ENCODE measurements around the gene SLC8A1. TPM values are rescaled to one million over a fixed set of nuclear protein-coding genes. Genes with fewer than 3 reads are reported as not detected.

The SLC8A1 gene
- total and polyA plus RNA-seq, 2 donors from 2014 or later = 12.9 to 33.9 TPM

DNA sequence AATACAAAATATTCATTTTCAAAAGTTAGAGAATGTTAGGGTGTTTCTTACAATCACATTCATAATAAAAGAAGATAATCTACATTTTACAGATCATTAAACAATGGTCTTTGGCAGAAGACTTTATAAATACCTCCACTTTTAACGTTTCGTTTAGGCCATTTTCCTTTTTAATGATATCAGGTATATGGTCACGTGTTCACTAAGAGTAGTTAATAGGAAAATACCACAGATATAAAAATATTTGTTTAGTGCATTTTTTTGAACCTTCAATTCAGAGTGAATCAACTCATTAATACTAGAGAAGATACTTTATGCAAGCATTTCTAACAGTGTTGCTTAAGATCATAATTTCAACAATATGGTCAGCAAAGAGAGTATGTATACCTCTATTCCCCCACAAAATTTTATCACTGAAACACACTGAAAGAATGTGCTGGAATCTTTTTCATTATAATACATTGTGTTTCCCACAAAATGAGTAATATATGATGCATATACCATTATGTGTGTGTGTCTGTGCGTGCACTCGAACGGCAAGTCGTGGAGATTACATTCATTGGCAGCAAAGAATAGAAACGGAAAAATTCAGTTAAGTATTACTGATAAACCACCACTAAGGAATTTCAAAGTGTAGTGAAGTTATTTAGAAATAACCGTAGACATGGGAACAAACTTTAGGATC, 353.0 kb downstream of the SLC8A1 start:
- H3K4me3 ChIP-seq (ENCODE audit: low read length in 3 of 3) = no peak overlapping the region
- H3K27me3 ChIP-seq (ENCODE audit: control insufficient read depth, insufficient read depth, low read length) = no peaks in the 10 kb centered on the region
- FAIRE-seq = no peak
- no peak overlapping the region for H3K27ac ChIP-seq (ENCODE audit: low read depth in 2 of 2, low read length in 2 of 2)
- intact Hi-C loops (cut with DNase I) = no loop called here
- no peaks in the 10 kb centered on the region for H3K4me1 ChIP-seq (ENCODE audit: control insufficient read depth in 2 of 3, insufficient read depth in 2 of 3, low read depth in 1 of 3, low read length in 3 of 3)
- H3K9me3 ChIP-seq (ENCODE audit: control insufficient read depth in 2 of 3, insufficient read depth in 1 of 3, low read length in 3 of 3) = no peaks in the 10 kb centered on the region
- no peak overlapping the region for H3K9ac ChIP-seq (ENCODE audit: low read length in 3 of 3)
- no peak for DNase-seq
- TF ChIP-seq, protein P1, sequence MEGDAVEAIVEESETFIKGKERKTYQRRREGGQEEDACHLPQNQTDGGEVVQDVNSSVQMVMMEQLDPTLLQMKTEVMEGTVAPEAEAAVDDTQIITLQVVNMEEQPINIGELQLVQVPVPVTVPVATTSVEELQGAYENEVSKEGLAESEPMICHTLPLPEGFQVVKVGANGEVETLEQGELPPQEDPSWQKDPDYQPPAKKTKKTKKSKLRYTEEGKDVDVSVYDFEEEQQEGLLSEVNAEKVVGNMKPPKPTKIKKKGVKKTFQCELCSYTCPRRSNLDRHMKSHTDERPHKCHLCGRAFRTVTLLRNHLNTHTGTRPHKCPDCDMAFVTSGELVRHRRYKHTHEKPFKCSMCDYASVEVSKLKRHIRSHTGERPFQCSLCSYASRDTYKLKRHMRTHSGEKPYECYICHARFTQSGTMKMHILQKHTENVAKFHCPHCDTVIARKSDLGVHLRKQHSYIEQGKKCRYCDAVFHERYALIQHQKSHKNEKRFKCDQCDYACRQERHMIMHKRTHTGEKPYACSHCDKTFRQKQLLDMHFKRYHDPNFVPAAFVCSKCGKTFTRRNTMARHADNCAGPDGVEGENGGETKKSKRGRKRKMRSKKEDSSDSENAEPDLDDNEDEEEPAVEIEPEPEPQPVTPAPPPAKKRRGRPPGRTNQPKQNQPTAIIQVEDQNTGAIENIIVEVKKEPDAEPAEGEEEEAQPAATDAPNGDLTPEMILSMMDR (IDR thresholded peaks at IDR 0.05; ENCODE audit: borderline replicate concordance, extremely low read depth, insufficient read depth) = no peak
- H3K36me3 ChIP-seq (ENCODE audit: control insufficient read depth in 2 of 3, insufficient read depth in 3 of 3, low read length in 3 of 3) = no peaks in the 10 kb centered on the region

- H3K4me1 ChIP-seq (ENCODE audit: control insufficient read depth in 2 of 3, insufficient read depth in 2 of 3, low read depth in 1 of 3, low read length in 3 of 3) = no peaks in the 10 kb centered on the region
- DNase-seq = no peak
- no peak for FAIRE-seq
- H3K36me3 ChIP-seq (ENCODE audit: control insufficient read depth in 2 of 3, insufficient read depth in 3 of 3, low read length in 3 of 3) = no peaks in the 10 kb centered on the region
- no peaks in the 10 kb centered on the region for H3K27me3 ChIP-seq (ENCODE audit: control insufficient read depth, insufficient read depth, low read length)
- H3K9ac ChIP-seq (ENCODE audit: low read length in 3 of 3) = no peak overlapping the region
- no peak overlapping the region for H3K4me3 ChIP-seq (ENCODE audit: low read length in 3 of 3)
- TF ChIP-seq, protein P1 (IDR thresholded peaks at IDR 0.05; ENCODE audit: borderline replicate concordance, extremely low read depth, insufficient read depth) = no peak
- no peaks in the 10 kb centered on the region for H3K9me3 ChIP-seq (ENCODE audit: control insufficient read depth in 2 of 3, insufficient read depth in 1 of 3, low read length in 3 of 3)
- intact Hi-C loops (cut with DNase I) = no loop called here
- H3K27ac ChIP-seq (ENCODE audit: low read depth in 2 of 2, low read length in 2 of 2) = no peak overlapping the region
These were observed 354.1 kb downstream of the SLC8A1 start for GRCh38 chr2:40097691-40098385.

DNA sequence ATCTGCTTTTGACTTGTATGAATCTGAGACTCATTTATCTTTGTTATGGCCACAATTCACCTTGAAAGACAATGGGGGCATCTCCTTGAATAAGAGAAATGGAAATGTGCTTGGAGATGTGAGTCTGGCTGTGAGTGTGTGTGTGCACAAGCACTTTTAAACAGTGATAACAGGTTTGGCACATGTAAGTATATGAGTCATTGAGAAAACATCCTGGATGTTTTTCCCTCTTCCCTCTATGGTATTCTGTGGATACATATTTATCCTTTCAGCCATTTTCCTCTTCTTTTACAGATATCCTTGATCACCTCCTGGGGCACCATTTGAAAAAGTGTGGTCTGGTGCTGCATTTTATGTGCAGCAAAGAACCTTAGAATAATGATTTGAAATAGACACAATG, 355.5 kb downstream of the SLC8A1 start:
- Histone ChIP-seq H3K36me3 (ENCODE audit: control insufficient read depth in 2 of 3, insufficient read depth in 3 of 3, low read length in 3 of 3) (no peaks in the 10 kb centered on the region), H3K9ac (ENCODE audit: low read length in 3 of 3) (no peak overlapping the region), H3K27ac (ENCODE audit: low read depth in 2 of 2, low read length in 2 of 2) (no peak overlapping the region), H3K4me1 (ENCODE audit: control insufficient read depth in 2 of 3, insufficient read depth in 2 of 3, low read depth in 1 of 3, low read length in 3 of 3) (no peaks in the 10 kb centered on the region), H3K27me3 (ENCODE audit: control insufficient read depth, insufficient read depth, low read length) (no peaks in the 10 kb centered on the region), H3K9me3 (ENCODE audit: control insufficient read depth in 2 of 3, insufficient read depth in 1 of 3, low read length in 3 of 3) (no peaks in the 10 kb centered on the region), H3K4me3 (ENCODE audit: low read length in 3 of 3) (no peak overlapping the region)
- DNase-seq = no peak
- TF ChIP-seq, protein P1 (IDR thresholded peaks at IDR 0.05; ENCODE audit: borderline replicate concordance, extremely low read depth, insufficient read depth) = no peak
- FAIRE-seq = no peak
- intact Hi-C loops (cut with DNase I) = no loop called here

Data from kidney (tissue), 14 donors.